Subcutaneous adipose tissue (tissue), 4 donors: ENCODE measurements around the gene CYGB. TPM values are rescaled to one million over a fixed set of nuclear protein-coding genes. Genes with fewer than 3 reads are reported as not detected.

Experiments used
- CTCF ChIP-seq: fragments of 450-650 bp; IDR thresholded peaks from one replicate; pipeline ENCODE4 v1.5.1; 2016; ENCODE audit warnings: low read depth, mild to moderate bottlenecking, control low read depth, antibody characterized with exemption, moderate library complexity
- total RNA-seq, 4 donors: library from RNA; depleted of rRNA; stranded (reverse); fragments of >200 nt; gene quantifications; one replicate each; pipeline ENCODE4 v1.1.0, GENCODE V29; 2016

The CYGB gene
- total RNA-seq, 4 donors from 2014 or later: 29.9 to 48.6 (median 40.3) TPM

- TF ChIP-seq CTCF: no peak
Measured at GRCh38 chr17:76493505-76494167, 43.9 kb downstream of the CYGB start.

- TF ChIP-seq CTCF: no peak
Measured at GRCh38 chr17:76492989-76493501, 44.5 kb downstream of the CYGB start.

- TF ChIP-seq CTCF: no peak
Measured at GRCh38 chr17:76492123-76492988, 45.2 kb downstream of the CYGB start.

- no peak for TF ChIP-seq CTCF
Measured at GRCh38 chr17:76491271-76492122, 46.0 kb downstream of the CYGB start.

GRCh38 chr17:76490112-76490710 is 47.3 kb downstream of the CYGB start:
- no peak for TF ChIP-seq CTCF

GRCh38 chr17:76487451-76488192 is 49.9 kb downstream of the CYGB start:
- no peak for TF ChIP-seq CTCF
